ENCODE results near the gene SH3GLB2.

The SH3GLB2 gene

DNA sequence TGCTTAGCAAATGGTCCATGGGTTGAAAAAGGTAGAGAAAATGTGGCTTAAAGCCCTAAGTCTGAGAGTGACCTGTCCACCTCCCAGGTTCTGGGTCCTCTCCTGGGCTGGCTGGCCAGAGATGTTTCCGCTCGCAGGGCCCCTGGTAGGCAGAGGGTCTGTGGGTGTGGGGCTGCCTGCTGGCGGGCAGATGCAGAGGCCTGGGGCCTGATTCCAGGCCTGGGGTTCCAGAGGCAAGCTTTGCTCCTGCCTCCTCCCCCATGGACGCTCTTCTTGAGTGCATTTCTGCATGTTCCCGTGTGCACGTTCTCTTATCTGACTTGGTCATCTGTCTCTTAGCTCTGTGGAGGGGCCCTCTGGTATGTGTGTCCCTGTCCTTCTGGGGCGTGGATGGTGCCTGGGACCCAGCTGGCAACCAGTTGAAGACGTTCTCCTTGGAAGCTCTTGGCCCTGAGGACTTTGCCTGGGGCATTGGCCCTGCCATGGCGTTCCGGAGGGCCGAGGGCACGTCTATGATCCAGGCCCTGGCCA is 12.0 kb upstream of the SH3GLB2 start:
- Histone ChIP-seq H2AFZ (ENCODE audit: low read length) (no peak overlapping the region), H3K4me3 (ENCODE audit: low read length, poor library complexity, severe bottlenecking) (no peak overlapping the region), H3K4me2 (ENCODE audit: low read depth, low read length, poor library complexity, severe bottlenecking) (no peak overlapping the region), H4K20me1 (ENCODE audit: insufficient read depth, low read length, poor library complexity, severe bottlenecking) (no peaks in the 10 kb centered on the region), H3K9ac (ENCODE audit: low read depth, low read length, poor library complexity, severe bottlenecking) (no peak overlapping the region), H3K36me3 (ENCODE audit: insufficient read depth, low read length) (no peaks in the 10 kb centered on the region), H3K9me3 (ENCODE audit: insufficient read depth, low read depth, low read length) (no peaks in the 10 kb centered on the region), H3K79me2 (ENCODE audit: insufficient read depth, low read length) (peaks cover 28% of the 10 kb centered on the region), H3F3A (ENCODE audit: low read depth) (no peaks in the 10 kb centered on the region), H3K4me1 (ENCODE audit: insufficient read depth, low read length, poor library complexity, severe bottlenecking) (peaks cover 6% of the 10 kb centered on the region), H3K27me3 (ENCODE audit: insufficient read depth, low read length, poor library complexity, severe bottlenecking) (no peaks in the 10 kb centered on the region), H3K9me2 (replicated peaks; ENCODE audit: low read depth, low read length) (no peaks in the 10 kb centered on the region)
- no peak for TF ChIP-seq EZH2phosphoT487 (IDR thresholded peaks at IDR 0.05; ENCODE audit: borderline replicate concordance)
- TF ChIP-seq, protein P1, sequence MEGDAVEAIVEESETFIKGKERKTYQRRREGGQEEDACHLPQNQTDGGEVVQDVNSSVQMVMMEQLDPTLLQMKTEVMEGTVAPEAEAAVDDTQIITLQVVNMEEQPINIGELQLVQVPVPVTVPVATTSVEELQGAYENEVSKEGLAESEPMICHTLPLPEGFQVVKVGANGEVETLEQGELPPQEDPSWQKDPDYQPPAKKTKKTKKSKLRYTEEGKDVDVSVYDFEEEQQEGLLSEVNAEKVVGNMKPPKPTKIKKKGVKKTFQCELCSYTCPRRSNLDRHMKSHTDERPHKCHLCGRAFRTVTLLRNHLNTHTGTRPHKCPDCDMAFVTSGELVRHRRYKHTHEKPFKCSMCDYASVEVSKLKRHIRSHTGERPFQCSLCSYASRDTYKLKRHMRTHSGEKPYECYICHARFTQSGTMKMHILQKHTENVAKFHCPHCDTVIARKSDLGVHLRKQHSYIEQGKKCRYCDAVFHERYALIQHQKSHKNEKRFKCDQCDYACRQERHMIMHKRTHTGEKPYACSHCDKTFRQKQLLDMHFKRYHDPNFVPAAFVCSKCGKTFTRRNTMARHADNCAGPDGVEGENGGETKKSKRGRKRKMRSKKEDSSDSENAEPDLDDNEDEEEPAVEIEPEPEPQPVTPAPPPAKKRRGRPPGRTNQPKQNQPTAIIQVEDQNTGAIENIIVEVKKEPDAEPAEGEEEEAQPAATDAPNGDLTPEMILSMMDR (conservative IDR thresholded peaks at IDR 0.05; ENCODE audit: low read length) = no peak

DNA sequence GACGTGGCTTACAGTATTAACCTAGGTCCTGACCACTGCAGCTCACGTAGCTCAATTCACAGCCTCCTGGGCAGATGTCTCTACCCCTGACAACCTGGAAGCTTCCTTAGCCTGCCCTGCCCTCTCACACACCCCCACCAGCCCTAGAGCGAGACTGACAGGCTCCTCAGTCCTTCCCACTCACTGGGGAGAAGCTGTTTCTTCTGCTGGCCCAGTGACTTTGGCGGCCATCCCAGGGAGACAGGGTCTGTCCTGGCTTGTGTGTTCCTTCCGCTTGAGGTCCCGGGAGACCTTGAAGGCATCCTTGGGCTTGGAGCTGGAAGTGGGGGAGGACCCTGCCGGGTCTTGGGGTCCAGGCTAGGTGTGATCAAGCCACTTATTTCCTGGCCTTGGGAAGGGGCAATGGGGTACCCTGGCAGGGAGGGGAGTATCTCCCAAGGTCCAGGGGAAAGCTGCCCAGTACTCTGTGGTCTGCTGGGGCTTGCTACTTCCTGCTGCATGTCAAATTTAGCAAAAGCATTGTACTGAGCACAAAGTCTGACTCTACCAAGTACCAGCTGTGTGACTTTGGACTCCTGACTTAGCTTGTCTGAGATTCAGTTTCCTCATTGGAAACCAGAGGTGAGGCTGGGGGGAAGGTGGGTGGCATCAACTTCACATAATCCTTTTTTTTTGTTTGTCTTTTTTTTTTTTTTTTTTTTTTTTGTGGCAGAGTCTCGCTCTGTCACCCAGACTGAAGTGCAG is 10.2 kb upstream of the SH3GLB2 start:
- Histone ChIP-seq H3K4me3 (ENCODE audit: low read length, poor library complexity, severe bottlenecking) (peak overlapping the region; percentile 78), H3F3A (ENCODE audit: low read depth) (no peaks in the 10 kb centered on the region), H3K36me3 (ENCODE audit: insufficient read depth, low read length) (no peaks in the 10 kb centered on the region), H4K20me1 (ENCODE audit: insufficient read depth, low read length, poor library complexity, severe bottlenecking) (no peaks in the 10 kb centered on the region), H3K79me2 (ENCODE audit: insufficient read depth, low read length) (peaks cover 28% of the 10 kb centered on the region), H3K9ac (ENCODE audit: low read depth, low read length, poor library complexity, severe bottlenecking) (peak overlapping the region; percentile 70), H3K9me3 (ENCODE audit: insufficient read depth, low read depth, low read length) (no peaks in the 10 kb centered on the region), H3K4me2 (ENCODE audit: low read depth, low read length, poor library complexity, severe bottlenecking) (peak overlapping the region; percentile 86), H2AFZ (ENCODE audit: low read length) (no peak overlapping the region), H3K4me1 (ENCODE audit: insufficient read depth, low read length, poor library complexity, severe bottlenecking) (peaks cover 6% of the 10 kb centered on the region), H3K27me3 (ENCODE audit: insufficient read depth, low read length, poor library complexity, severe bottlenecking) (no peaks in the 10 kb centered on the region), H3K9me2 (replicated peaks; ENCODE audit: low read depth, low read length) (no peaks in the 10 kb centered on the region)
- no peak for TF ChIP-seq EZH2phosphoT487 (IDR thresholded peaks at IDR 0.05; ENCODE audit: borderline replicate concordance)
- TF ChIP-seq, protein P1 (conservative IDR thresholded peaks at IDR 0.05; ENCODE audit: low read length) = no peak

DNA sequence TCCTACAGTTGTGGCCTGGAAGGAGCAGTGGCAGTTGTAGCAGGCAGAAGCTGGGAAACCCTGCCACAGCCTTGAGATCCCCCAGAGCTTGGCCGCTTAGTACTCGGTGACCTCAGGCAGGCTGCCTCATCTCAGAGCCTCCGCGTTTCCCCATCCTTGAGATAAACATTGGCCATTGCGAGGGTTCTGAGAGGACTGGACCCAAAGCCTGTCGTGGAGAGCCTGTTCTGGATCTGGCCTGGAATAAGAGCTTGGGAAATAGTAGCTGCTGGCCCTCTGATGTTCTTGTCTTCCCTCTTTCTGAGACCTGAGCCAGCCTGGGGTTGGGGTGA is 9.6 kb upstream of the SH3GLB2 start:
- Histone ChIP-seq H3K4me2 (ENCODE audit: low read depth, low read length, poor library complexity, severe bottlenecking) (peak overlapping the region; percentile 86), H3K4me1 (ENCODE audit: insufficient read depth, low read length, poor library complexity, severe bottlenecking) (peaks cover 6% of the 10 kb centered on the region), H4K20me1 (ENCODE audit: insufficient read depth, low read length, poor library complexity, severe bottlenecking) (no peaks in the 10 kb centered on the region), H3K36me3 (ENCODE audit: insufficient read depth, low read length) (no peaks in the 10 kb centered on the region), H3K9me2 (replicated peaks; ENCODE audit: low read depth, low read length) (no peaks in the 10 kb centered on the region), H3K9ac (ENCODE audit: low read depth, low read length, poor library complexity, severe bottlenecking) (peak overlapping the region; percentile 70), H3K79me2 (ENCODE audit: insufficient read depth, low read length) (peaks cover 28% of the 10 kb centered on the region), H3F3A (ENCODE audit: low read depth) (no peaks in the 10 kb centered on the region), H3K27me3 (ENCODE audit: insufficient read depth, low read length, poor library complexity, severe bottlenecking) (no peaks in the 10 kb centered on the region), H3K4me3 (ENCODE audit: low read length, poor library complexity, severe bottlenecking) (peak overlapping the region; percentile 78), H3K9me3 (ENCODE audit: insufficient read depth, low read depth, low read length) (no peaks in the 10 kb centered on the region), H2AFZ (ENCODE audit: low read length) (no peak overlapping the region)
- TF ChIP-seq, protein P1 (conservative IDR thresholded peaks at IDR 0.05; ENCODE audit: low read length) = no peak
- TF ChIP-seq EZH2phosphoT487 (IDR thresholded peaks at IDR 0.05; ENCODE audit: borderline replicate concordance) = no peak
